ENCODE measurements around the gene ZNF665.

- no peak for TF ChIP-seq CTCF (IDR thresholded peaks at IDR 0.05)
- TF ChIP-seq POLR2AphosphoS5 (IDR thresholded peaks at IDR 0.05) = no peak
These were observed 69.8 kb downstream of the ZNF665 start for GRCh38 chr19:53123400-53123799.
